NCI-H2196 treated with DMSO at 0.1 percent for 48 hours (cell line): ENCODE data around the gene FAP.

ENCODE experiments used
- DNase-seq: peaks from one replicate; lab custom pipeline; 2025; ENCODE audit not compliant: unreplicated experiment; lab: John Stamatoyannopoulos, UW

FAP gene

DNA sequence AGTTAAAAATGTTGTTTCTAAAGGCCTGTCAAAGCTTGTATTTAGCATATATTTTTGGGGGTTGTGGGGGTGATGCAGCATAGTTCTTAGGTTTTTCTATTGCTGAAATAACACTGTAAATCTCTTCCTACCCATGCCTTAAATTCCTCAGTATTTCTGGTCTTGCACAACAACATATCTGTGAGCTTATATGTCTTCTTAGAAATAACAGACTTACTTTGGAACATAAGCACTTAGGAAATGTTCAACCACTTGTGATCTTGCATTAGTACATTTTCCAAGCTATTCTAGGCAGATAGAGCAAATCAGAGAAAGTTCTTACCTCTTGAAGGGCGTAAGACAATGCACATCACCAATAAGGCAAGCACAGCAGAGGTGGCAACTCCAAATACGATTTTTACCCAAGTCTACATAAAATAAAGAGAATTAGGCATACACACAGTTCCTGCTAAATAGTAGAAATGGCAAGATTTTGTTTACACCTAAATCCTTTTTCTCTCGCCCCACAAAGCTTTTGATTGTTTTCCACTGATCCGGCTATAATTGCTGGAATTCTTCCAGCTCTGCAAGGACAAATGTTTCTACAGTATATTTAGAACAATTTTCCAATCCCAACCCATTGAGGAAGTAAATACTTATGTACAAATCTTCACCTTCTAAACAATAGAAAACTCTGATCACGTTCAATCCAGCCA lies 512 bp downstream of the FAP start:
- DNase-seq, result no peak

- DNase-seq, result no peak
These were observed 1.7 kb downstream of the FAP start for GRCh38 chr2:162241571-162241970.

GRCh38 chr2:162234620-162235462 lies 8.4 kb downstream of the FAP start:
- no peak for DNase-seq

GRCh38 chr2:162233197-162233596 lies 10.0 kb downstream of the FAP start:
- DNase-seq, result no peak

DNA sequence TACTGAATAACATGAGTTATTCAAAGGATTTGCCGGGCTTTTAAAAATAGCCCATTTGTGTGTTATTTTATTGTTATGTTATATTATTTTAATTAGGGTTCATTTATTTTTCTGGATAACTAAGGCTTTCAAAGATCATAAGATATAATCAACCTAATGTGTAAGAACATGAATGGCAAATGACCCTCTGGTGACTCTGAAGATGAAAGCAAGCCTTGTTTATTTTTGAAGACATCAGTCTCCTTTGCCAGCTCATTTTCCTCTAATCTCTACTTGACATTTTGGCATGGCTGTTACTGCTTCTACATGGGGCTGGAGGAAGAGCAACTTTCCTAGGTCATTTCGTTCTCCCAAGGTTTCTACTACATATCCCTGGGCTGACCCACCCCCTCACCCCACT lies 10.6 kb downstream of the FAP start:
- no peak for DNase-seq

DNA sequence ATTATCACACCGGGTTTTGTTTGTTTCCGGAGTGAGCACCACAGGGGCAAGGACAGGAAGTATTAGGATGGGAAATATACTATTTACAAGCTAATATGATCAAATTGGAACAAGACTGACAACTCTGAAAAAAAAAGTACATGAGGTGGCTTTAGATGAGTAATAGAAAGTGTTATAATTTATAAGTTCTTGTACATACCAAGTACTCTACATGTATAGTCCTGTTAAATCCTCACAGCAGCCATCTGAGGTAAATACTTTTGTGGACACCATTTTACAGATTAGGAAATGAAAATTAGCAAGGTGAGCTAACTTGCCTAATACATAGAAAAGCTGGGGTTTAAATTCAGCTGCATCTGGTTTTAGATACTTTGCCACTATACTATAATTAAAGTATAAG lies 11.2 kb downstream of the FAP start:
- DNase-seq, result no peak

DNA sequence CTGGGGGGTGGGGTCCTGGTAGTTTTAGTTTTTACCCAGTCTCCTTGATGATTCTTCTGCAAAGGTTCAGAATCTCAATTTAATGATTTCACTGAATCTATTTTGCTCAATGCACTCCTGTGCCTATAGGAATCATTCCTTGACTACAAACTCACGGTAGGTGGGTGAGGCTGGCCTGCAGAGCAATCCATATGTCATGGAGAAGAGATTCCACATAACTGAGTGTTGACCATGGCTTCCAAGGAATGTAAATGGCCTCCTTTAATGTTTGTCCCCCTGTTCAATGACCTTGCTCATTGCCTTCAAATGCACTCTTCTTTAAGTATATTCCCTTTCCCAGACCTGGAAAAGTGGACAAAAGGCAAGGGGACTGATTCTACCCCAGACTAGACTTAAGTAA lies 12.5 kb downstream of the FAP start:
- DNase-seq, result no peak

- no peak for DNase-seq
These were observed 16.4 kb downstream of the FAP start for GRCh38 chr2:162226836-162227235.

DNA sequence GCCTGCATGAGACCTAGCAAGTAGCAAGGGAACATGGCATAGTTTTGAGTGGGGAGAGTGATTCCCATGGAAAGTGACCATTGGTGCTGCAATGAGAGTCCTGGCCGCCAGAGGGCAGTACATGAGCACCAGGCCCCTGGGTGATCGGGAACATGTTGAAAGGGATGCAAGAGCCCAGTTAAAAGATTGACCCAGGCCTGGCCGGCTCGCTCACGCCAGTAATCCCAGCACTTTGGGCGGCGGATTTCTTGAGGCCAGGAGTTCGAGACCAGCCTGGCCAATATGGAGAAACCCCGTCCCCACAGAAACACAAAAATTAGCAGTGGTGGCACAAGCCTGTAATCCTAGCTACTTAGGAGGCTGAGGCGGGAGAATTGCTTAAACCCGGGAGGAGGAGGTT lies 22.2 kb downstream of the FAP start:
- DNase-seq, result no peak

DNA sequence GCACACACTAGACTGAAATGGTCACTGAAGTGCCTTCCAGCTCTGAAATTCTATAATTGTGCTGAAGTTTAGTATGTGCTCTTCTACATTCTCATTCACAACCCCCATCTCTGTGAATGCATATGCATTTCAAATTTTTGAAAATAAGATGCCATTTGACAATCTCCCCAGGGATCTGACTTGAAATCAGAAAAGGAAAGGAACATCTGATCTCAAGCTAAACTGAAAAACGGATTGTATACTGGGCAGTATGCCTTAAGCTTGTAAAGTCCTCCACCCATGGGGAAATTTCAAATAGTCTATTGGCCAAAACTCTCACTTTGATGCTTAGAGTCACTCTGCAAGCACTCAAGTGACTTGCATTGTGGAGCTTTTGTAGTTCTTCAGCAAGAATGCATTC lies 22.9 kb downstream of the FAP start:
- DNase-seq, result no peak

DNA sequence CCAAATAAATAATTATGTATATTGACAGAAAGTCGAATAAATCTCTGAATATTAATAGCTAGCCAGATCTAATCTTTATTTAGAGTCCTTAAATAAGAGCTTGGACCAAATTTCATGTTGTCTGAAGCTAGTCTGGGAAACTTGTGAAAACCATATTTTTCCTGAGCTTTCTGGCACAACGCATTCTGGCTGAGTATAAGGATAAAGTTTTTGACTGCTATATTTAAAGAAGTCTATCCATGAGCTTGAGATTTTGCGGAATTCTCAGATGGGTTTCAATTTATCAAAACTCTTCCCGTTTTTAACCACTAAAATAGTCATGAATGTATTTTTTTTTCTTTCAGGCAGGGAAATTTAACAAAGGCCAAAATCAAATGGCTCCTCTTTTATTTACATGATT lies 23.8 kb downstream of the FAP start:
- no peak for DNase-seq

GRCh38 chr2:162217598-162217997 lies 25.6 kb downstream of the FAP start:
- DNase-seq, result no peak

DNA sequence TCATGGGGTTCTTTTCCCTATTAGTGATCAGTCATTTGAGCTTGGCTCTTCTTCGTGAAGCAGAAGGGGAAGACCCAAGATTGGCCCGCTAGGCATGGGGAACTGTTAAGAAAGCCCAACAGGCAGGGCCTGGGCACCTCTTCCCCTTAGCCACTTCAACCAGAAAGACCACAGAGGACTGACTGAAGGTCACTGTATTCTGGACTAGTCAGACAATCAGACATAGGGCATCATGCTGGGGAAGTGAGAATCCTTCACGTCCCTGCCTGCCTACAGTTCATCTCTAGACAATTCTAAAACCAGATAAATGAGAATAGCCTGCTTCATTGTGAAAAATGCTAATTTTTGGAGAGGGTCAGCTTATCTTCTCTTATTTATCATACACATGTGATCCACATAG lies 28.1 kb downstream of the FAP start:
- DNase-seq, result no peak

GRCh38 chr2:162212366-162212765 lies 30.9 kb downstream of the FAP start:
- no peak for DNase-seq

- DNase-seq, result no peak
These were observed 31.5 kb downstream of the FAP start for GRCh38 chr2:162211732-162212131.

- DNase-seq, result no peak
These were observed 32.9 kb downstream of the FAP start for GRCh38 chr2:162210385-162210784.

DNA sequence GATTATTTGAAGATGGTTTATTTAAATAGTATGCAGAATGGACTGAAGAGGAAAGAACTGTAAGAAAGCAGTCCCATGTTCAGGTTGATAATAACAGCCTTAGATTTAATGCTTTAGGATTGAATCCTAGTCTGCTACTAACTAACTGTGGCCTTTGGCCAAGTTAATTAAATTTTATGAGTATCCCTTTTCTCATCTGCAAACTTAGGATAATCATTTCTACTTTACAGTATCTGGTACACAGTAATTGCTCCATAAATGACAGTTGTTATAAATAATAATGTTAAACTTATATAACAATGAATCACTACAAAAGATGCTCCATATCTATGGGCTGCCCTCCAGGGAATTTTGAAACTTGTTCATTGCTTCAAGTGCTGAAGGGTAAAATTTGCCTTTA lies 41.0 kb downstream of the FAP start:
- DNase-seq, result no peak

DNA sequence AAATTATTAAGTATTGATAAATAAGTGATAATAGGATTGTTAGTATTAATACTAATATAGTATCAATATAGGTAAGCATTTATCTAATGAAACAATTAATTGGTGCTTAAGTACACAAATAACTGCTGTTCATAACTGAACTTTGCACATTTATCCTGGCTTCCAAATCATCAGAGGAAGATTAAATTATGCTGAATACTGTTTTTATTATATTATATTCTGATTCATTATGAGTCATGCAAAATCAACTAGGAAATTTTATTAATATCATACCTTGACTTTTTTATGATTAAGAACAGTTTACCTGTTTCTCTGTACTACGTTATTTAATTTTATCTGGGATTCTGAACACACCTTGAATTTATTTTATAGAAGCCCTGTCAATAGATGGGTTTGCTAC lies 42.6 kb downstream of the FAP start:
- DNase-seq, result no peak

DNA sequence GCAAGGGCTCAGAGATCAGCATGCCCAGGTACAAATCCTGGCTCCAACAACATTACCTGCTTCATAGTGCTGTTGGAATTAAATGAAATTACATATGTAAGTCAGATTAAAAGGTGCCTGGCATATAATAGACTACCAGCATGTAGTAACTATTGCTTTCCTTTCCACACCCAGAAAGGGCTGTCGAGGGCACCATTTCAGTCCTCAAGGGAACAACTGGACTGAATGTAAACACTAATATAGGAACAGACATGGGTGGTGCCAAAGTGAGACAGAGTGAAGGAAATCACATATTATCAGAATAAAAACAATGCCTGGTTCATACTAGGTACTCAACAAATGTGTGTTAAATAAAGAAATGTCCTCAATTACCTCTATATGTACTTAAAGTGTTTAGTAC lies 43.3 kb downstream of the FAP start:
- no peak for DNase-seq

DNA sequence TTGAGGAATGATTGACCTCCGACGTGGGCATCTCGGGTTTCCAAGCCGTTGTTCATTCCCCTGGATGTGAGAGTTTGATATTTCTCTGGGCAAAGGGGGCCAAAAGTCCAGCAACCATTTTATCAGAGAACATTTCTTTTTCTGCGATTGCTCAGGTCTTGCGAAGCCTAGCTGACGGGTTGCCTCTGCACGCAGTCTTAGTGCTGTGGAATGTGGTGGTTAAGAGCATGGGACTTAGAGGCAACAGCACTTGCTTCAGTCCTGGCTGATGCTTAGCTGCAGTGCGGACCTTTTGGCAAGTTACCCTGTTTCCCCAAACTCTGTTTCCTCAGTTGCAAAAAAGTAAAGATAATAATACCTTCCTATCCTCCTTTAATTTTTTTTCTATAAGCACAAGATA lies 45.0 kb downstream of the FAP start:
- DNase-seq, result no peak

- no peak for DNase-seq
These were observed 46.0 kb downstream of the FAP start for GRCh38 chr2:162197069-162197825.

DNA sequence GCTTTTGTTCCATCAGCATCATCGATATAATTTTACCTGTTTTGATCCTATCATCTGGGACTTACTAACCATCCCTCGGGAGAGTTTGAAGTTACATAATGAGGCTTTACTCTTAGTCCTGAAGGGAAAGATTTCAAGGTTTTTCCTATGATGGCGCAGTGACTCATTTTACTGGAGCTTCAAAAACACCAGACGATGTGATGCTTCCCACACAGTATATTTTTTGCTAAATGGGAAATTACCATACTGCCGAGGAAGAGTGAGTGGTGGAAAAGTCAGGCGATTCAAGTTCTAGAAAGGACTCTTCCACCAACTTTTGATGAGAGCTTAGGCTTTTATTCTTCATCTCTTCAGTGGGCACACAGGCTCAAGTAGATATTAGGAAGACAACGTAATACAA lies 46.6 kb downstream of the FAP start:
- DNase-seq, result no peak
